ENCODE data around the gene SIL1. TPM values are rescaled to one million over a fixed set of nuclear protein-coding genes. Genes with fewer than 3 reads are reported as not detected.
"Not testable (repeated sequence)": the region's sequence is repeated elsewhere in the genome, so short reads cannot be mapped to it uniquely, and the experiment has no call there.

The SIL1 gene
- total RNA-seq, 1 donor from 2014 or later = 26.1 TPM

GRCh38 chr5:139118804-139119203, 79.4 kb downstream of the SIL1 start:
- no peaks in the 10 kb centered on the region for H3K9me3 ChIP-seq (ENCODE audit: control insufficient read depth in 3 of 3, low read length in 3 of 3)
- no peak overlapping the region for H3K27ac ChIP-seq (ENCODE audit: low read depth, low read length)
- H3K4me1 ChIP-seq (ENCODE audit: control insufficient read depth in 3 of 3, insufficient read depth in 3 of 3, low read length in 3 of 3) = peaks cover 5 to 16% (median 10%) of the 10 kb centered on the region in 3 donors
- H3K9ac ChIP-seq (ENCODE audit: low read depth in 1 of 3, low read length in 3 of 3) = no peak overlapping the region
- no peaks in the 10 kb centered on the region for H3K27me3 ChIP-seq (ENCODE audit: control insufficient read depth in 3 of 3, insufficient read depth in 3 of 3, low read length in 3 of 3)
- H3K4me3 ChIP-seq (ENCODE audit: low read length in 3 of 3) = no peak overlapping the region
- peaks cover 11 to 38% (median 30%) of the 10 kb centered on the region in 3 donors for H3K36me3 ChIP-seq (ENCODE audit: control insufficient read depth in 3 of 3, insufficient read depth in 3 of 3, low read length in 3 of 3)

- Histone ChIP-seq H3K27ac (ENCODE audit: low read depth, low read length) (no peak overlapping the region), H3K9ac (ENCODE audit: low read depth in 1 of 3, low read length in 3 of 3) (no peak overlapping the region), H3K27me3 (ENCODE audit: control insufficient read depth in 3 of 3, insufficient read depth in 3 of 3, low read length in 3 of 3) (no peaks in the 10 kb centered on the region), H3K4me3 (ENCODE audit: low read length in 3 of 3) (no peak overlapping the region), H3K9me3 (ENCODE audit: control insufficient read depth in 3 of 3, low read length in 3 of 3) (no peaks in the 10 kb centered on the region), H3K4me1 (ENCODE audit: control insufficient read depth in 3 of 3, insufficient read depth in 3 of 3, low read length in 3 of 3) (peaks cover 5 to 16% (median 10%) of the 10 kb centered on the region in 3 donors), H3K36me3 (ENCODE audit: control insufficient read depth in 3 of 3, insufficient read depth in 3 of 3, low read length in 3 of 3) (peaks cover 11 to 30% (median 27%) of the 10 kb centered on the region in 3 donors)
These were observed 80.8 kb downstream of the SIL1 start for GRCh38 chr5:139117342-139117884.

DNA sequence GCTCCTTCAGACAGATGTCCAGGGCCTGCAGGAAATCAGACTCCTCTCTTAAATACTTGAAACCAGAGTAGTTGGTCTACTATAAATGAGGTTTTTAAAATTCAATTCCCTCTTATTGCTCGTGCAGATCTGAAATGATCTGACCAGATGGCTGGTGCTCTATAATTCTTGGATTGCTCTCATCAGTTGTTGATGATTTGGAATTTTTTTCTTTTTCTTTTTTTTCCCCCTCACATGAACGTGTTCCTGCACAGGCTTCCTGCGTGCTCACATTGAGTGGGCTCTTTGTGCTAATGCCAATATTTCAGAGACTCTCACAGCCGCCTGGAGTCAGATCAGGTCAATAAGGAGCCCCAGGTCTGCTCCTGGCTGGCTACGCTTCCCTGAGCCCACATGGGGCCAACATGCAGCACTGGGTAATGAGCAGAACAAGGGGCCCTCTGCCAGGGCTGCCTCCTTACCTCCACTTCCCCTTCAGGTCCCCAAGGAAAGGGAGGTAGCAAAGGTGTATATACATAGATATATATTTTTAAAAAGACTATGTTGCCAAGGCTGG, 82.0 kb downstream of the SIL1 start:
- peaks cover 5 to 16% (median 10%) of the 10 kb centered on the region in 3 donors for H3K4me1 ChIP-seq (ENCODE audit: control insufficient read depth in 3 of 3, insufficient read depth in 3 of 3, low read length in 3 of 3)
- H3K9ac ChIP-seq (ENCODE audit: low read depth in 1 of 3, low read length in 3 of 3) = no peak overlapping the region
- no peaks in the 10 kb centered on the region for H3K9me3 ChIP-seq (ENCODE audit: control insufficient read depth in 3 of 3, low read length in 3 of 3)
- no peak overlapping the region for H3K27ac ChIP-seq (ENCODE audit: low read depth, low read length)
- peaks cover 11 to 29% (median 27%) of the 10 kb centered on the region in 3 donors for H3K36me3 ChIP-seq (ENCODE audit: control insufficient read depth in 3 of 3, insufficient read depth in 3 of 3, low read length in 3 of 3)
- H3K4me3 ChIP-seq (ENCODE audit: low read length in 3 of 3) = no peak overlapping the region
- H3K27me3 ChIP-seq (ENCODE audit: control insufficient read depth in 3 of 3, insufficient read depth in 3 of 3, low read length in 3 of 3) = no peaks in the 10 kb centered on the region

- Histone ChIP-seq H3K27me3 (ENCODE audit: control insufficient read depth in 3 of 3, insufficient read depth in 3 of 3, low read length in 3 of 3) (no peaks in the 10 kb centered on the region), H3K27ac (ENCODE audit: low read depth, low read length) (no peak overlapping the region), H3K9ac (ENCODE audit: low read depth in 1 of 3, low read length in 3 of 3) (no peak overlapping the region), H3K9me3 (ENCODE audit: control insufficient read depth in 3 of 3, low read length in 3 of 3) (no peaks in the 10 kb centered on the region), H3K36me3 (ENCODE audit: control insufficient read depth in 3 of 3, insufficient read depth in 3 of 3, low read length in 3 of 3) (peaks cover 4 to 11% (median 9%) of the 10 kb centered on the region in 3 donors), H3K4me3 (ENCODE audit: low read length in 3 of 3) (no peak overlapping the region), H3K4me1 (ENCODE audit: control insufficient read depth in 3 of 3, insufficient read depth in 3 of 3, low read length in 3 of 3) (peaks cover 0 to 11% (median 6%) of the 10 kb centered on the region in 3 donors)
These were observed 84.3 kb downstream of the SIL1 start for GRCh38 chr5:139113892-139114291.

GRCh38 chr5:139112362-139112761, 85.8 kb downstream of the SIL1 start:
- H3K4me3 ChIP-seq (ENCODE audit: low read length in 3 of 3); H3K9me3 ChIP-seq (ENCODE audit: control insufficient read depth in 3 of 3, low read length in 3 of 3); H3K9ac ChIP-seq (ENCODE audit: low read depth in 1 of 3, low read length in 3 of 3); H3K27me3 ChIP-seq (ENCODE audit: control insufficient read depth in 3 of 3, insufficient read depth in 3 of 3, low read length in 3 of 3); H3K36me3 ChIP-seq (ENCODE audit: control insufficient read depth in 3 of 3, insufficient read depth in 3 of 3, low read length in 3 of 3); H3K27ac ChIP-seq (ENCODE audit: low read depth, low read length): not testable (repeated sequence)
- peaks cover 0 to 15% (median 11%) of the 10 kb centered on the region in 3 donors for H3K4me1 ChIP-seq (ENCODE audit: control insufficient read depth in 3 of 3, insufficient read depth in 3 of 3, low read length in 3 of 3)

DNA sequence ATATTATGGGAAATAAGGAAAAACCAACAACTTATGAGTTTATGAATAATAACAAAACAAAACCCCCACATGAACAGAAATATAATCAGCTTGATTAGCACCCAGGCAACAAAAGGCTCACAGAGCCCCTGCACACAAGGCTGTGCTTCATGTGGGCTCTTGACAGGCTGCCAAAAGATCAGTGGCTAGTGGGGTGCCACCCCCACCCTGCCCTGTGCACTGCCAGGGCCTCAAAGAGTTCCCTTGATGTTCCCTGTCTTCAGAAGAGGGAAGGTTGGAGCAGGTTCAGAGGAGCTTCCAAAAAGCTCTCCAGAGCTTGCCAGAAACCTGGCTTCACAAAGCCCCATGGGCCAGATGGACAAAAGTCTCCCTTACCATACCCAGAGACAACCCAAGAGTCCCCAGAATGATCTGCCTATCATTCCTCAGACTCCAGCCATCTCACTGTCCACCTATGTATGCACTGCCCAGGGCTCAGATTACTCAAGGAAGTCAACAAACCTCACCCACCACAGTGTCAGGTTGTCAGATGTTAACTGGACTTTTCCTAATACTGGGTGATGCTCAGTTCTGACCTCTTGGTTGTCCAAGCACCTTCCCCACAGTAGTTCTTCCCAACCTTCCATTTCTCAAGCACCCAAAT, 87.5 kb downstream of the SIL1 start:
- Histone ChIP-seq H3K9me3 (ENCODE audit: control insufficient read depth in 3 of 3, low read length in 3 of 3) (no peaks in the 10 kb centered on the region), H3K36me3 (ENCODE audit: control insufficient read depth in 3 of 3, insufficient read depth in 3 of 3, low read length in 3 of 3) (no peaks in the 10 kb centered on the region), H3K4me1 (ENCODE audit: control insufficient read depth in 3 of 3, insufficient read depth in 3 of 3, low read length in 3 of 3) (peaks cover 5 to 24% (median 12%) of the 10 kb centered on the region in 3 donors), H3K27ac (ENCODE audit: low read depth, low read length) (no peak overlapping the region), H3K9ac (ENCODE audit: low read depth in 1 of 3, low read length in 3 of 3) (no peak overlapping the region), H3K27me3 (ENCODE audit: control insufficient read depth in 3 of 3, insufficient read depth in 3 of 3, low read length in 3 of 3) (no peaks in the 10 kb centered on the region), H3K4me3 (ENCODE audit: low read length in 3 of 3) (no peak overlapping the region)

DNA sequence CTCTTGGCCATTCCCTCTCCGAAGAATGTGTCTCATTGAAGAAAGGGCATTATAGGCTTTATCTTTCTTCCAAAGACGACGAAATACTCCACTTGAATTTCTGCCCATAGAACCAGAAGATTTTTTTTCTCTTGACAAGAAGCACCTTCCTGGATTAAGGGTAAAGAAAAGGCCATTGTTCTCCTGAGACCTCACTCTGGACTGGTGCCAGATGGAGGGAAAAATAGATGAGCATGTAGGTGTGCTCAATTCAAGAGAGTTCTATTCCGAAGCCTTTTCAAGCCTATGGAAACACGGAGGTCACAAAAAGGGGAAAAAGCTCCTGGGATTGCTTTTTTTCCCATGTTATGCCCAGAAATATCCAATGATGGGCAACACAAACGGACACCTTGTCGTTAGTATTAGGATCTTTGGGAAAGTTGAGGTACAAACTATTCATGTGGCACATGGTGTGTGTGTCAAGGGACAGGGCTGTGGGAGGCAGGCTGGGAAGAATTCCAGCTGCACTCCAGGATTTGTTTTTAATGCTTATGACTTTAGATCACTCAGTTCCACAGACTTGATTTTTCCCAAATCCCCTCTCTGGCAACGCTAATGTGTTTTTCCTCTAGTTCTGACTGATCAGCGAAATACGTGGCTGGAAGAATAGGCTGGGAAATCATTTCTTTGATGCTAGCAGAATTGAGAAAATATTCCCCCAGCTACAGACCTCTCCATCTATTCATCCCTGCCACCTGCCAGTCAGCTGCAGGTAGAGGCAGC, 89.9 kb downstream of the SIL1 start:
- Histone ChIP-seq H3K27ac (ENCODE audit: low read depth, low read length) (no peak overlapping the region), H3K4me1 (ENCODE audit: control insufficient read depth in 3 of 3, insufficient read depth in 3 of 3, low read length in 3 of 3) (peaks cover 25 to 48% (median 35%) of the 10 kb centered on the region in 3 donors)

DNA sequence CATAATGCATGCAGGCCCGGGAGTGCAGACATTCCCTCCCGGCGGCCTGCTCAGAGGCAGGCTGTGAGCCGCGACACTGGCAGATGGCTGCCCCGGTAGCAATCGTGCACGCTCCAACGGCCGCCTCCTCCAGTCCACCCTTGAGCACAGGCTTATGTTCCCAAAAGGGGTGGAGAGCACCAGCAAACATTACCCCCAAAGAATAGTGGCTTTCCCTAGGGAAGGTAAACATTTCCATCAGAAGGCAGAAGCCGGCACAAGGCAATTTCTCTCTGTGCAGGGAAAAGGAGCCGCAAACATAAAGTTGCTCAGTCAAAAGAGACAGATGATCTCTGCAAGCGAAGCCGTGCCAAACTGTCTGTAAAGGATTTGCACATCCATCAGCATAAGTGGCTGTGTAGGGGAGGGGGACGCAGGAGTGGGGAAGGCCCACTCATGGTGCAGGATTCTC, 92.5 kb downstream of the SIL1 start:
- peaks cover 28 to 47% (median 35%) of the 10 kb centered on the region in 3 donors for H3K4me1 ChIP-seq (ENCODE audit: control insufficient read depth in 3 of 3, insufficient read depth in 3 of 3, low read length in 3 of 3)
- H3K27ac ChIP-seq (ENCODE audit: low read depth, low read length) = peak overlapping the region; percentile 67
- no peaks in the 10 kb centered on the region for H3K36me3 ChIP-seq (ENCODE audit: control insufficient read depth in 3 of 3, insufficient read depth in 3 of 3, low read length in 3 of 3)
- peak overlapping the region; percentile 2 to 69 (median 26) for H3K9ac ChIP-seq (ENCODE audit: low read depth in 1 of 3, low read length in 3 of 3)
- H3K4me3 ChIP-seq (ENCODE audit: low read length in 3 of 3) = peak overlapping the region; percentile 2 to 49 (median 29)
- no peaks in the 10 kb centered on the region for H3K9me3 ChIP-seq (ENCODE audit: control insufficient read depth in 3 of 3, low read length in 3 of 3)
- no peaks in the 10 kb centered on the region for H3K27me3 ChIP-seq (ENCODE audit: control insufficient read depth in 3 of 3, insufficient read depth in 3 of 3, low read length in 3 of 3)

More for the DNA sequence above, 89.9 kb downstream of the SIL1 start:
- Histone ChIP-seq H3K9ac (ENCODE audit: low read depth in 1 of 3, low read length in 3 of 3) (no peak overlapping the region), H3K9me3 (ENCODE audit: control insufficient read depth in 3 of 3, low read length in 3 of 3) (no peaks in the 10 kb centered on the region), H3K36me3 (ENCODE audit: control insufficient read depth in 3 of 3, insufficient read depth in 3 of 3, low read length in 3 of 3) (no peaks in the 10 kb centered on the region), H3K4me3 (ENCODE audit: low read length in 3 of 3) (no peak overlapping the region), H3K27me3 (ENCODE audit: control insufficient read depth in 3 of 3, insufficient read depth in 3 of 3, low read length in 3 of 3) (no peaks in the 10 kb centered on the region)

DNA sequence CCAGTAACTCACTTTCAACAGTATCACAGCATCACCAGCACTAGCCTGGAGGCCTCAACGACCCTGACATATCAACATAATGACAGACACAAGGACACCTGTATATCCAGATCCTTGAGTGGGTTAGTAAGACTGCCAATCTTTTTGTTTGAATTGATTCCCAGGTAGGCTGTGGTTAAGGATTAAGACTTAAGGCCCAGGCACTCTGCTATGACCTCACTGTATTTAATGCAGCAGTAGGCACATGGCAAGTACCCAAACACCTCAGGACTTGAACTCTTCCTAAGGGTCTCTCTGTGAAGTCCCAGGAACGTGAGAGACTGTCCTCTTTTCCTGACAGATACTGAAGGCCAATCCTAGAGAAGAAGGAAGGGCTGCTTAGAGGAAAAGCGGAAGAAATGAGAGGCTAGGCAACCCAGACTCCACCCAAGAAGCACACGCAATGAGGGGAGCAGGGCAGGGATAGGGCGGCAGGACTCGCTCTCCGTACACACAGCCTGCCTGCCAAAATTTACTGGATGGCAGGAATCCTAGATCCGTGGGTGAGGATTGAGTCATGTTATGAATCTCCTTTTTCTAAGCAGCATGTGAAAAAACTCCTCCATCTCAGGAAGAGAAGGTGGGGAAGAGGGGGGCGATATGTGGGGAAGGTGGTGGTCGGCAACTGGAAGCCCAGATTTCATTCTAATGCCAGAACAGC, 93.4 kb downstream of the SIL1 start:
- Histone ChIP-seq H3K36me3 (ENCODE audit: control insufficient read depth in 3 of 3, insufficient read depth in 3 of 3, low read length in 3 of 3) (no peaks in the 10 kb centered on the region), H3K9ac (ENCODE audit: low read depth in 1 of 3, low read length in 3 of 3) (peak overlapping the region in 2 of 3 donors; percentile 26 to 69), H3K4me3 (ENCODE audit: low read length in 3 of 3) (peak overlapping the region in 2 of 3 donors; percentile 29 to 49), H3K4me1 (ENCODE audit: control insufficient read depth in 3 of 3, insufficient read depth in 3 of 3, low read length in 3 of 3) (peaks cover 28 to 45% (median 35%) of the 10 kb centered on the region in 3 donors), H3K9me3 (ENCODE audit: control insufficient read depth in 3 of 3, low read length in 3 of 3) (no peaks in the 10 kb centered on the region), H3K27ac (ENCODE audit: low read depth, low read length) (peak overlapping the region; percentile 67), H3K27me3 (ENCODE audit: control insufficient read depth in 3 of 3, insufficient read depth in 3 of 3, low read length in 3 of 3) (no peaks in the 10 kb centered on the region)

All from skeletal muscle tissue (tissue), 4 donors.